K562 (cell line): ENCODE measurements around the gene CPED1. TPM values are rescaled to one million over a fixed set of nuclear protein-coding genes. Genes with fewer than 3 reads are reported as not detected.

Source experiments
- BACH1 ChIP-seq: fragments of 200-800 bp; sonication (Bioruptor generic); IDR thresholded peaks from 2 replicates; pipeline ENCODE4 v1.6.1; 2016; ENCODE audit warnings: missing genetic modification characterization, missing compliant biosample characterization
- BDP1 ChIP-seq: IDR thresholded peaks from 3 replicates; pipeline ENCODE4 v1.6.1; 2011; ENCODE audit not compliant: insufficient read length, insufficient read depth
- CTCF ChIP-seq, 3 experiments: IDR thresholded peaks in 2 of 3; conservative IDR thresholded peaks in 1 of 3; 2 replicates each; pipeline ENCODE4 v1.5.1; 2011 to 2012; ENCODE audit warnings: low read length in 3 of 3, mild to moderate bottlenecking in 3 of 3, control low read depth in 2 of 3, improper control_type of control experiment in 1 of 3, inconsistent platforms in 1 of 3, low read depth in 1 of 3, mixed read lengths in 1 of 3, moderate library complexity in 1 of 3; ENCODE audit not compliant: insufficient read depth in 2 of 3
- E2F5 ChIP-seq: sonication (generic); formaldehyde crosslinking; IDR thresholded peaks from 2 replicates; pipeline ENCODE4 v1.8.0; 2022; ENCODE audit warnings: mild to moderate bottlenecking, missing genetic modification reagents
- FOXP1 ChIP-seq: sonication (generic); formaldehyde crosslinking; IDR thresholded peaks from 2 replicates; pipeline ENCODE4 v1.8.0; 2022; ENCODE audit warnings: mild to moderate bottlenecking, missing genetic modification reagents
- MYC ChIP-seq, 2 experiments: fragments of 250-450 bp in 1 of 2; sonication (Bioruptor Pico) in 1 of 2; IDR thresholded peaks; 2 replicates each; pipeline versions ENCODE4 v1.5.1 to v1.6.1; 2012 to 2021; ENCODE audit warnings: low read depth in 2 of 2, borderline replicate concordance in 1 of 2, improper control_type of control experiment in 1 of 2, low read length in 1 of 2, mild to moderate bottlenecking in 1 of 2, moderate library complexity in 1 of 2
- OTX1 ChIP-seq: fragments of 450-650 bp; formaldehyde crosslinking; IDR thresholded peaks from 2 replicates; pipeline ENCODE4 v1.4.0; 2022; ENCODE audit warnings: mild to moderate bottlenecking
- STAT5B ChIP-seq: fragments of 250-450 bp; sonication (Bioruptor Pico); IDR thresholded peaks from 2 replicates; pipeline ENCODE4 v1.8.0; 2021; ENCODE audit warnings: mild to moderate bottlenecking, inconsistent platforms
- TCF7L2 ChIP-seq: fragments of 150-350 bp; IDR thresholded peaks from 2 replicates; pipeline ENCODE4 v1.6.1; 2016; ENCODE audit warnings: low read depth, mild to moderate bottlenecking, low read length, moderate library complexity
- UBTF ChIP-seq, 2 experiments: IDR thresholded peaks; 2 replicates each; pipeline ENCODE4 v1.6.1; 2012; ENCODE audit warnings: improper control_type of control experiment in 2 of 2, low read depth in 2 of 2, low read length in 2 of 2, borderline replicate concordance in 1 of 2
- YY1 ChIP-seq, 3 experiments: IDR thresholded peaks; 2 replicates each; pipeline ENCODE4 v1.6.1; 2011; ENCODE audit warnings: low read length in 2 of 3, mild to moderate bottlenecking in 2 of 3, moderate library complexity in 2 of 3, borderline replicate concordance in 1 of 3, control low read depth in 1 of 3, low read depth in 1 of 3; ENCODE audit not compliant: insufficient read depth in 3 of 3, insufficient replicate concordance in 2 of 3, control insufficient read depth in 1 of 3, insufficient read length in 1 of 3; ENCODE audit errors: extremely low read depth in 1 of 3
- ZNF408 ChIP-seq: fragments of 250-450 bp; sonication (Bioruptor Pico); IDR thresholded peaks from 2 replicates; pipeline ENCODE4 v1.4.0; 2020; ENCODE audit warnings: low read depth, mild to moderate bottlenecking, moderate library complexity
- ZNF785 ChIP-seq: fragments of 250-450 bp; sonication (Bioruptor Pico); IDR thresholded peaks from 2 replicates; pipeline ENCODE4 v1.4.0; 2020; ENCODE audit warnings: mild to moderate bottlenecking
- polyA plus RNA-seq, 8 experiments: library from polyadenylated mRNA; depleted of rRNA in 4 of 8; stranded (reverse) in 5 of 8; unstranded in 3 of 8; fragments of >200 nt; fragmentation: Nextera tagmentation in 2 of 8; fragmentation: Illumina TruSeq in 1 of 8; extraction: Ambion mirVana in 2 of 8; extraction: Trizol in 1 of 8; gene quantifications; 2 replicates each; pipeline versions ENCODE4 v1.2.1 to v1.2.3, GENCODE V29; 2011 to 2014; ENCODE audit warnings: inconsistent platforms in 1 of 8, missing spikeins in 1 of 8
- total RNA-seq, 7 experiments: library from RNA; depleted of rRNA in 6 of 7; stranded (reverse); fragments of >200 nt in 6 of 7; fragmentation: Illumina TruSeq in 2 of 7; extraction: Trizol in 2 of 7; gene quantifications; 2 replicates each; pipeline versions ENCODE4 v1.2.1 to v1.2.3, GENCODE V29; 2011 to 2021; ENCODE audit warnings: low replicate concordance in 1 of 7
- TF ChIP-seq, protein P1 (sequence below): fragments of 250-450 bp; sonication (Bioruptor Pico); IDR thresholded peaks from 2 replicates; pipeline ENCODE4 v1.5.1; 2021; ENCODE audit warnings: mild to moderate bottlenecking
- TF ChIP-seq, protein P2 (sequence below): sonication (generic); formaldehyde crosslinking; IDR thresholded peaks from 2 replicates; pipeline ENCODE4 v1.8.0; 2022; ENCODE audit warnings: mild to moderate bottlenecking, low read depth, missing genetic modification reagents
- TF ChIP-seq, protein P3 (sequence below): fragments of 450-650 bp; formaldehyde crosslinking; IDR thresholded peaks from 2 replicates; pipeline ENCODE4 v1.4.0; 2022; ENCODE audit warnings: missing genetic modification characterization

The CPED1 gene
- total and polyA plus RNA-seq, 9 of the 15 experiments (the other 6 are each of a cell fraction or from before 2014, with no cell fraction given): 195 to 393 (median 290) TPM

- TF ChIP-seq, protein P1, sequence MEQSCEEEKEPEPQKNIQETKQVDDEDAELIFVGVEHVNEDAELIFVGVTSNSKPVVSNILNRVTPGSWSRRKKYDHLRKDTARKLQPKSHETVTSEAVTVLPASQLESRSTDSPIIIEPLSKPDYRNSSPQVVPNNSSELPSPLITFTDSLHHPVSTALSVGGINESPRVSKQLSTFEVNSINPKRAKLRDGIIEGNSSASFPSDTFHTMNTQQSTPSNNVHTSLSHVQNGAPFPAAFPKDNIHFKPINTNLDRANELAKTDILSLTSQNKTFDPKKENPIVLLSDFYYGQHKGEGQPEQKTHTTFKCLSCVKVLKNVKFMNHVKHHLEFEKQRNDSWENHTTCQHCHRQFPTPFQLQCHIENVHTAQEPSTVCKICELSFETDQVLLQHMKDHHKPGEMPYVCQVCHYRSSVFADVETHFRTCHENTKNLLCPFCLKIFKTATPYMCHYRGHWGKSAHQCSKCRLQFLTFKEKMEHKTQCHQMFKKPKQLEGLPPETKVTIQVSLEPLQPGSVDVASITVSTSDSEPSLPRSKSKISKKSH (CRISPR knock-in tag): no peak
- TF ChIP-seq E2F5 (CRISPR knock-in tag) (no peak), BDP1 (no peak), FOXP1 (no peak), OTX1 (CRISPR knock-in tag) (0 out of 2 replicates have a peak, but pooled peaks have one; percentile 38), YY1 (IDR thresholded peaks at IDR 0.05; ENCODE audit: borderline replicate concordance in 1 of 3, control insufficient read depth in 1 of 3, extremely low read depth in 1 of 3, insufficient read depth in 3 of 3, insufficient read length in 1 of 3, insufficient replicate concordance in 2 of 3, low read depth in 1 of 3, low read length in 2 of 3) (no peak), UBTF (IDR thresholded peaks at IDR 0.05; ENCODE audit: borderline replicate concordance in 1 of 2, low read depth in 2 of 2, low read length in 2 of 2) (peak; percentile 94 to 98; a peak in 3 of 4 replicates), MYC (IDR thresholded peaks at IDR 0.05; ENCODE audit: low read depth, low read length) (peak; percentile 46; the same call in 1 of the 2 replicates), MYC (CRISPR knock-in tag; IDR thresholded peaks at IDR 0.05; ENCODE audit: borderline replicate concordance, low read depth) (no peak), TCF7L2 (no peak), ZNF408 (CRISPR knock-in tag) (no peak), ZNF785 (CRISPR knock-in tag) (no peak), CTCF (IDR thresholded peaks at IDR 0.05 in 2 of 3, conservative IDR thresholded peaks at IDR 0.05 in 1 of 3; ENCODE audit: insufficient read depth in 2 of 3, low read depth in 1 of 3, low read length in 3 of 3) (no peak), STAT5B (no peak), BACH1 (tag) (no peak)
- TF ChIP-seq, protein P2, sequence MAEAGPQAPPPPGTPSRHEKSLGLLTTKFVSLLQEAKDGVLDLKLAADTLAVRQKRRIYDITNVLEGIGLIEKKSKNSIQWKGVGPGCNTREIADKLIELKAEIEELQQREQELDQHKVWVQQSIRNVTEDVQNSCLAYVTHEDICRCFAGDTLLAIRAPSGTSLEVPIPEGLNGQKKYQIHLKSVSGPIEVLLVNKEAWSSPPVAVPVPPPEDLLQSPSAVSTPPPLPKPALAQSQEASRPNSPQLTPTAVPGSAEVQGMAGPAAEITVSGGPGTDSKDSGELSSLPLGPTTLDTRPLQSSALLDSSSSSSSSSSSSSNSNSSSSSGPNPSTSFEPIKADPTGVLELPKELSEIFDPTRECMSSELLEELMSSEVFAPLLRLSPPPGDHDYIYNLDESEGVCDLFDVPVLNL (CRISPR knock-in tag): no peak
- TF ChIP-seq, protein P3, sequence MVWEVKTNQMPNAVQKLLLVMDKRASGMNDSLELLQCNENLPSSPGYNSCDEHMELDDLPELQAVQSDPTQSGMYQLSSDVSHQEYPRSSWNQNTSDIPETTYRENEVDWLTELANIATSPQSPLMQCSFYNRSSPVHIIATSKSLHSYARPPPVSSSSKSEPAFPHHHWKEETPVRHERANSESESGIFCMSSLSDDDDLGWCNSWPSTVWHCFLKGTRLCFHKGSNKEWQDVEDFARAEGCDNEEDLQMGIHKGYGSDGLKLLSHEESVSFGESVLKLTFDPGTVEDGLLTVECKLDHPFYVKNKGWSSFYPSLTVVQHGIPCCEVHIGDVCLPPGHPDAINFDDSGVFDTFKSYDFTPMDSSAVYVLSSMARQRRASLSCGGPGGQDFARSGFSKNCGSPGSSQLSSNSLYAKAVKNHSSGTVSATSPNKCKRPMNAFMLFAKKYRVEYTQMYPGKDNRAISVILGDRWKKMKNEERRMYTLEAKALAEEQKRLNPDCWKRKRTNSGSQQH (CRISPR knock-in tag): peak; percentile 70; the same call in 1 of the 2 replicates
These were observed at the start of gene CPED1 (continued) for GRCh38 chr7:120988591-120989256.
